ENCODE measurements around the gene SPOCK1.

DNA sequence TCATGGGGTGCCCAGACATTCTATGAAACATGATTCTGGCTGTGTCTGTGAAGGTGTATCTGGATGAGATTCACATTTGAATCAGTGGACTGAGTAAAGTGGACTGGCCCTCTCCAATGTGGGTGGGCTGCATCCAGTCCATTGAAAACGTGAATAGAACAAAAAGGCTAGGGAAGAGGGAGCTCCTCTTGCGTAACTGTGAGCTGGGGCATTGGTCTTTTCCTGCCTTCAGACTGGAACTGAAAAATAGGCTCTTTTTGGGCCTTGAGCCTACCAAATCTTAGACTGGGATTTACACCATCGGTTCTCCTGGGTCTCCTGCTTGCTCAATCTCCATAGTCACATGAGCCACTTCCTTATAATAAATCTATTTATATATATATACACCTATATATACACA is 170.1 kb downstream of the SPOCK1 start:
- TF ChIP-seq, protein P1, sequence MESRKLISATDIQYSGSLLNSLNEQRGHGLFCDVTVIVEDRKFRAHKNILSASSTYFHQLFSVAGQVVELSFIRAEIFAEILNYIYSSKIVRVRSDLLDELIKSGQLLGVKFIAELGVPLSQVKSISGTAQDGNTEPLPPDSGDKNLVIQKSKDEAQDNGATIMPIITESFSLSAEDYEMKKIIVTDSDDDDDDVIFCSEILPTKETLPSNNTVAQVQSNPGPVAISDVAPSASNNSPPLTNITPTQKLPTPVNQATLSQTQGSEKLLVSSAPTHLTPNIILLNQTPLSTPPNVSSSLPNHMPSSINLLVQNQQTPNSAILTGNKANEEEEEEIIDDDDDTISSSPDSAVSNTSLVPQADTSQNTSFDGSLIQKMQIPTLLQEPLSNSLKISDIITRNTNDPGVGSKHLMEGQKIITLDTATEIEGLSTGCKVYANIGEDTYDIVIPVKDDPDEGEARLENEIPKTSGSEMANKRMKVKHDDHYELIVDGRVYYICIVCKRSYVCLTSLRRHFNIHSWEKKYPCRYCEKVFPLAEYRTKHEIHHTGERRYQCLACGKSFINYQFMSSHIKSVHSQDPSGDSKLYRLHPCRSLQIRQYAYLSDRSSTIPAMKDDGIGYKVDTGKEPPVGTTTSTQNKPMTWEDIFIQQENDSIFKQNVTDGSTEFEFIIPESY (IDR thresholded peaks at IDR 0.05; ENCODE audit: extremely low read depth, insufficient replicate concordance, low read length) = no peak
- no peak for TF ChIP-seq RAD21 (IDR thresholded peaks at IDR 0.05; ENCODE audit: low read depth)
- TF ChIP-seq, protein P2, sequence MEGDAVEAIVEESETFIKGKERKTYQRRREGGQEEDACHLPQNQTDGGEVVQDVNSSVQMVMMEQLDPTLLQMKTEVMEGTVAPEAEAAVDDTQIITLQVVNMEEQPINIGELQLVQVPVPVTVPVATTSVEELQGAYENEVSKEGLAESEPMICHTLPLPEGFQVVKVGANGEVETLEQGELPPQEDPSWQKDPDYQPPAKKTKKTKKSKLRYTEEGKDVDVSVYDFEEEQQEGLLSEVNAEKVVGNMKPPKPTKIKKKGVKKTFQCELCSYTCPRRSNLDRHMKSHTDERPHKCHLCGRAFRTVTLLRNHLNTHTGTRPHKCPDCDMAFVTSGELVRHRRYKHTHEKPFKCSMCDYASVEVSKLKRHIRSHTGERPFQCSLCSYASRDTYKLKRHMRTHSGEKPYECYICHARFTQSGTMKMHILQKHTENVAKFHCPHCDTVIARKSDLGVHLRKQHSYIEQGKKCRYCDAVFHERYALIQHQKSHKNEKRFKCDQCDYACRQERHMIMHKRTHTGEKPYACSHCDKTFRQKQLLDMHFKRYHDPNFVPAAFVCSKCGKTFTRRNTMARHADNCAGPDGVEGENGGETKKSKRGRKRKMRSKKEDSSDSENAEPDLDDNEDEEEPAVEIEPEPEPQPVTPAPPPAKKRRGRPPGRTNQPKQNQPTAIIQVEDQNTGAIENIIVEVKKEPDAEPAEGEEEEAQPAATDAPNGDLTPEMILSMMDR (IDR thresholded peaks at IDR 0.05 in 2 of 3, conservative IDR thresholded peaks at IDR 0.05 in 1 of 3; ENCODE audit: borderline replicate concordance in 1 of 3, insufficient read depth in 1 of 3, low read depth in 2 of 3, low read length in 2 of 3) = no peak

Measured in HCT116 (cell line).